NOMO-1 treated with dmso at 0.1 percent for 144 hours (cell line): ENCODE data around the gene MPV17L.
"Not testable (repeated sequence)": the region's sequence is repeated elsewhere in the genome, so short reads cannot be mapped to it uniquely, and the experiment has no call there.

Experiments used
- DNase-seq: peaks from one replicate; lab custom pipeline; 2025; ENCODE audit not compliant: unreplicated experiment; lab: John Stamatoyannopoulos, UW

Gene MPV17L

DNA sequence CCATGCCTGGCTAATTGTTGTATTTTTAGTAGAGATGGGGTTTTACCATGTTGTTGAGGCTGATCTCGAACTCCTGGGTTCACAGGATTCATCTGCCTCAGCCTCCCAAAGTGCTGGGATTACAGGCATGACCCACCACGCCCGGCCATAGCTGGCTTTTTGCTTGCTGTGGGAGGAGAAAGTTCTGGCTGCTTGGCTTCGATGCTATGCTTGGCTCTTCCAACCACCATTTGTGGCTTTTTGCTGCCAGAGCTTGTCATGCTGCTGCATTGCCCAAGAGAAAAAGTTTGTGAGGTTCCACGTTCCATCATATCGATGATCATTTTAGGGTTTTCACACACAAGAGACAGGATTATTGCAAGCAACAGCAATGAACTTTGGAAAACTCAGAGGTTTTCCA lies 55.1 kb downstream of the MPV17L start:
- no peak for DNase-seq

DNA sequence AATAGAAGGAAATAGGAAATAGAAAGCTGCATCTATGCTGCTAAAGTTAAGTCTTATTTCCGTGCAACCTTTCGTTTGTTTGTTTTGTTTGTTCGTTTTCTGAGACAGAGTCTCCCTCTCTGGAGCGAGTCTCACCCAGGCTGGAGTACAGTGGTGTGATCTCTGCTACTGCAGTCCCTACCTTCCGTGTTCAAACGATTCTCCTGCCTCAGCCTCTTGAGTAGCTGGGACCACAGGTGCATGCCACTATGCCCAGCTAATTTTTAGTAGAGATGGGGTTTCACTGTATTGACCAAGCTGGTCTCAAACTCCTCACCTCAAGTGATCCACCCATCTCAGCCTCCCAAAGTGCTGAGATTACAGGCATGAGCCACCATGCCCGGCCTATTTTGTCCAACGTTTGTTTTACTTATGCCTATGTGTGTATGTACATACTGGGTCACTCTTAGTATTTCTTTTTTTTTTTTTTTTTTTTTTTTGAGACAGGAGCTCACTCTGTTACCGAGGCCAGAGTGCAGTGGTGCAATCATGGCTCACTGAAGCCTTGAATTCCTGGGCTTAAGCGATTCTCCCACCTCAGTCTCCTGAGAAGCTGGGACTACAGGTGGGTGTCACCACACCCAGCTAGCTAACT lies 55.7 kb downstream of the MPV17L start:
- DNase-seq: no peak

DNA sequence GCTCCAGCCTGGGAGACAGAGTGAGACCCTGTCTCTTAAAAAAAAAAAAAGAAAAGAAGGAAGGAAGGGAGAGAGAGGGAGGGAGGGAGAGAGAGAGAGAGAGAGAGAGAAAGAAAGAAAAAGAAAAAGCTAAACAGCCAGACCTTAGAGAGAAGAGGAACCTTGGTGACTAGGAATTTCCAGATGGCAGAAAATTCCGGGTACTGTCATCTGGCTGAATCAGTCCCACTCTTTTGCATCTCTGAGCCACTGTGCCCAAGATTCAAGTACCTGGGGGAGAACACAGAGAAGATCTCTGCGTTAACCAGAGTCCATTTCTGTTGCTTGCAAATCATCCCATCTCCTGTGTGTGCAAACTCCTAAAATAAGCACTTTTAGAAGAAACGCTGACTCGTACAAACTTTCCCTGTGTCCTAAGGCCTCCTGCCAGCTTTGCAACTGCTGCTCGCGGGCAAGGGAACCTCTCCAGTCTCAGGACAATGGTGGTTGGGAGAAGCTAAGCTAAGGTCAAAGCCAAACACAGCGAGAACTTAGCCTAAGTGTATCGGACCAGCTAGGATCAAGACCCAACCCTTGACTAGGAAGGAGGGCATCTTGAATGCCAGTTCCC lies 56.8 kb downstream of the MPV17L start:
- DNase-seq: no peak

DNA sequence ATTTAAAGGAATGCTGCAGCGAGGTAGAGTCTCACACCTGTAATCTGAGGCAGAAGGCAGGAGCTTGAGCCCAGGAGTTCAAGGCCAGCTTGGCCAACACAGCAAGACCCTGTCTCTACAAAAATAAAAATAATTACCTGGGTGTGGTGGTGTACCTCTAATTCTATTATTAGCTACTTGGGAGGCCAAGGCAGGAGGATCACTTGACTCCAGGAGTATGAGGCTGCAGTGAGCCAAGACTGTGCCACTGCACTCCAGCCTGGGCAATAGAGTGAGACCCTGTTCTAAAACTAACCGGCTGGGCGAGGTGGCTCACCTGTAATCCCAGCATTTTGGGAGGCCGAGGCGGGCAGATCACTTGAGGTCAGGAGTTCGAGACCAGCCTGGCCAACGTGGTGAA lies 57.7 kb downstream of the MPV17L start:
- not testable (repeated sequence) for DNase-seq

DNA sequence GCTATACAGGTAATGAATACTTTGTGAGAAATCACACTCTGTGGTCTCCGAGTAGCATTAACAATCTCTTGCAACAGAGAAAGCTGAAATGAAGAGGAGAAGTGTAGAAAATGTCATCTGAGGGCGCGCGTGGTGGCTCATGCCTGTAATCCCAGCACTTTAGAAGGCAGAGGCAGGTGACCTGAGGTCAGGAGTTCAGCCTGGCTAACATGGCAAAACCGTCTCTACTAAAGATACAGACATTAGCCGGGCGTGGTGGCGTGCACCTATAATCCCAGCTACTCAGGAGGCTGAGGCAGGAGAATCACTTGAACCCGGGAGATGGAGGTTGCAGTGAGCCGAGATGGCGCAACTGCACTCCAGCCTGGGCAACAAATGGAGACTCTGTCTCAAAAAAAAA lies 59.4 kb downstream of the MPV17L start:
- not testable (repeated sequence) for DNase-seq

DNA sequence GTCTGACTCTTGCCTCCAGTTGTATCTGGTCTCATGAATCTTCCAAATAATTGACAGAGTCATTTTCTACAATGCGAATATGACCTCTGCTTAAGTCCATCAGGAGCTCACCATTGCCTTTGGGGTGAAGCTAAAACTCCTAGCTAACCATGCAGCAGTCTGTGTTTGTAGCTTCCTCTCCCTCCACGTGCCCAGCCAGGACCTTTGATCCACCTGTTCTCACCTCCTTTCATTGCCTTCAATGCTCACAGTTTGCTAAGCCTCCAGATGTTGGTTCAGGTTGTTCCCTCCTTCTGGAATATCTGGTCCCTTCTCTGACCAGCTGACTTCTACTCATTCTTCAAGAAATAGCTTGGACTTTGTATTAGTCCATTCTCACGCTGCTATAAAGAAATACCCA lies 61.8 kb downstream of the MPV17L start:
- no peak for DNase-seq

DNA sequence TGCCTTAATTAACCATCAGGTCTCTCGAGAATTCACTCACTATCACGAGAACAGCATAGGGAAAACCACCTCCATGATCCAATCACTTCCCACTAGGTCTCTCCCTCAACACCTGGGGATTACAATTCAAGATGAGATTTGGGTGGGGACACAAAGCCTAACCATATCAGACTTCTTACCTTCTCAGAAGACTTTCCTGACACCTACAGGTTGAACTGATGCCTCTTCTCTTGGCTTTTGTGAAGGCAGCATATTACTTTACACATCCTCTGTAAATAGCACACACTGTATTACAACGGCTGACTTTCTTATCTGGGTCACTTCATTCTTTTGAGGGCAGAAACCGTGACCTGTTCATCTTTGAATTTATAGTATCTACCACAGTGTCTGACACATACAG lies 62.4 kb downstream of the MPV17L start:
- DNase-seq: no peak

DNA sequence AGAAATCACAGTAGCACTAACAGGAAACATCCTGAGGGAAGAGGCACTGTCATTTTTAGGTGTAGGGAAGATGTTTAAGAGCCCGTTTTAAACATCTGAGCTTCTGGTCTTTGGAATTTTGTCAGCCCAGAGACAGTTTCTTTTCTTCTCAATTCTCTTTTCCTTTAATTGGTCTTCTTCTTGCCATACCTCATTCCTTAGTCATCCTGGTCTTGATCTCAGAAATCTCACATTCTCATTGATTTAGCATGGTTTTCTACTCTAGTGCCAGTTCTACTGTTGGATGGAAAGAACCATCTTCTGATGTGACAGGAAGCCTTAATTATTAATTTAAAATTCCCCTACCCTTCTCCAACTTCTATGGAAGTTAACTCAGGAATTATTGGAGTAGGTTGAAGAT lies 64.2 kb downstream of the MPV17L start:
- no peak for DNase-seq

DNA sequence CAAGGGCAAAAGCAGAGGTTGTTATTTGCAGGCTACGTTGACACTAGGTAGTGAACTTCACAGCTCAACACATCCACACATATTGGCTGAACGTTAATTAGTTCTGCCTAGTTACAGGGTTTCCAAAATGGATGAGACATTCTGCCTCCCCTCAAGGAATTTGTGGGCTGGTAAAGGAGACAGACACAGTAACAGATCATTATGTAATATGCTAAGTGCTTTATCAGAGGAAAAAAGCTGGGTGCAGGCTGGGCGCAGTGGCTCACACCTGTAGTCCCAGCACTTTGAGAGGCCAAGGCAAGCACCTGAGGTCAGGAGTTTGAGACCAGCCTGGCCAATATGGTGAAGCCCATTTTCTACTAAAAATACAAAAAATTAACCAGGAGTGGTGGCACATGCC lies 65.0 kb downstream of the MPV17L start:
- no peak for DNase-seq

DNA sequence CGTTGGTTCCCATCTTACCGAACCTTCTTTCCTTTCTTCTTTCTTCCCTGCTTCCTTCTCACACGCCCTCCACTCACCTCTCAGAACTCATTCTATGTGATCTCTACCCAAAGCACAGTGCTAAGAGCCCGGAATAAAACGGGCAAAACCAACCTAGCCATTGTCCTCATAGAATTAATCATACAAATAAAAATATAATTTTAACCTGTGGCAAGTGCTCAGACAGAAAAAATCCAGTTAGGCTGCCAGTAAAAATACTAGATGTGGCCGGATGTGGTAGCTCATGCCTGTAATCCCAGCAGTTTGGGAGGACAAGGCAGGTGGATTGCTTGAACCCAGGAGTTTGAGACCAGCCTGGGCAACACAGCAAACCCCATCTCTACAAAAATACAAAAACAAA lies 65.8 kb downstream of the MPV17L start:
- no peak for DNase-seq
